Activated T-cell treated with anti-CD3 and anti-CD28 coated beads for 48 hours (primary cell): ENCODE measurements around the gene IGSF23.

Experiments
- DNase-seq: peaks from one replicate; pipeline ENCODE4 v3.0.0-alpha.2; 2020; ENCODE audit warnings: low read depth

The IGSF23 gene

DNA sequence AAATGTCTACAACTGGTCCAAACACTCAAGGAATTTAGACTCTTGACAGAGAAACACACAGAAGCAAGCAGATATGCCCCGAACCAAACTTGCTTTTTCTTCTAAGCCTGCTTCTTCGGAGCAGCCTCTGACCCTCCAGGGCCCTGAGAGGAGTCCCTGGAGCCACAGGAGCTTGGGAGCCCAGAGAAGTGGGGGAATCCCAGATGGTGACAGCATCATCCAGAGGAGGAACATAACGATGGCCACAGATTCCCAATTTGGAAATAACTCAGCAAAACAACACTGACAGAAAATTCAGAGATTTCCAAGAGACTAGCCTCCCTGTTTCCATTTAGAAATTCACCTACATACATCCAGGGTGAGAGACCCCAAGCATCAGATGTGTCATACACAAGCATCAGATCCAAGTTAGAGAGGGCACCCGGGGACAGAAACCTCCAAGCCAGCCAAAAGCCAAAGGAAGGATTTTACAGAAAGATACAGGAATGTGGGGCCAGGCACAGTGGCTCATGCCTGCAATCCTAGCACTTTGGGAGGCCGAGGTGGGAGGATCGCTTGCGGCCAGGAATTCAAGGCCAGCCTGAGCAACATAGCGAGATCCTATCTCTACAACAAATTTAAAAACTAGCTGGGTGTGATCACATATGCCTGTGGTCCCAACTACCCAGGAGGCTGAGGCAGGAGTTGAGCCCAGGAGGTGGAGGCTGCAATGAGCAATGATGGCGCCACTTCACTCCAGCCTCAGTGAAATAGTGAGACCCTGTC is 28.3 kb downstream of the IGSF23 start:
- DNase-seq: no peak

DNA sequence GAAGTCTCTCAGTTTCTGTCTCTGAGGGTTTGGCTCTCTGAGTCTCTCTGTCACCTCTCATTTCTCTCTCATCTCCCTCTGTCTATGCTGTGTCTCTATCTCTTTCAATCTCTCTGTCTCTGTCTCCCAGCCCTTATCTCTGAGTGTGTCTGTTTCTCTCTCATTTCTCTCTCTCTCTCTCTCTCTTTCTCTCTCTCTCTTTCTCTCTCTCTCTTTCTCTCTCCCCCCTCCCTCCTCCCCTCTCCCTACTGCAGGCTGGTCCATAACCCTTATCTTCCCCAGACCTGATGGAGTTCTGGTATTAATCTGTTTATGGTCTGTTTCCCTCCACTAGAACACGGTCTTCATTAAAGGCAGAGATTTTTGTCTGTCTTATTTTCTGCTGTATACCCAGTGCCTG is 29.0 kb downstream of the IGSF23 start:
- DNase-seq: no peak

DNA sequence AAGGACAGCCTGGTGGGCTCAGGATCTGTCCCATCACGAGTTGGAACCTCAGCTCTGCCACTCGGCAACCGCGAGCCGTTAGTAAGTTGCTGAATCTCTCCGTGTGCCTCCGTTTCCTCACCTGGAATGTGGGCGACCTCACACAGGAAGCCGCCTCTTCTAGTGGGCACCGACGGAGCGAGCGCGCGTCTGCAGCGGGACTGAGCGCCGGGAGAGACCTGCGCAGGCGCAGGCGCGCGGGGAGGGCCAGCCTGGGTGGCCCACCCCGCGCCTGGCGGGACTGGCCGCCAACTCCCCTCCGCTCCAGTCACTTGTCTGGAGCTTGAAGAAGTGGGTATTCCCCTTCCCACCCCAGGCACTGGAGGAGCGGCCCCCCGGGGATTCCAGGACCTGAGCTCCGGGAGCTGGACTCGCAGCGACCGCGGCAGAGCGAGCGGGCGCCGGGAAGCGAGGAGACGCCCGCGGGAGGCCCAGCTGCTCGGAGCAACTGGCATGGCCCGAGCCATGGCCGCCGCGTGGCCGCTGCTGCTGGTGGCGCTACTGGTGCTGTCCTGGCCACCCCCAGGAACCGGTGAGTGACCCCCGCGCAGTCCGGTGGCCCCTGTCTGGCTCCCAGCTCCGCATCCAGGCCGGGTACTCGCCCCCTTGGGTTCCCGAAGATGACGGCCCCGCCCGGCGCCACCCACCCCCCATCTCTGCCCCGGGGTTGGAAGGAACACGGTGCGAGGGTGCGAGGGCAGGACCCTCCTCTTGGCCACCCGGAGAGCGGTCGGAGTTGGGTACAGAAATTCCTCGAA is 30.4 kb downstream of the IGSF23 start, which contains the start of gene PVR:
Gene PVR, plus strand, starts transcription at position 306 of the 797 bp plus-strand sequence. Its CDS starts 187 bp downstream, at position 493.
- DNase-seq: peak; percentile 65

DNA sequence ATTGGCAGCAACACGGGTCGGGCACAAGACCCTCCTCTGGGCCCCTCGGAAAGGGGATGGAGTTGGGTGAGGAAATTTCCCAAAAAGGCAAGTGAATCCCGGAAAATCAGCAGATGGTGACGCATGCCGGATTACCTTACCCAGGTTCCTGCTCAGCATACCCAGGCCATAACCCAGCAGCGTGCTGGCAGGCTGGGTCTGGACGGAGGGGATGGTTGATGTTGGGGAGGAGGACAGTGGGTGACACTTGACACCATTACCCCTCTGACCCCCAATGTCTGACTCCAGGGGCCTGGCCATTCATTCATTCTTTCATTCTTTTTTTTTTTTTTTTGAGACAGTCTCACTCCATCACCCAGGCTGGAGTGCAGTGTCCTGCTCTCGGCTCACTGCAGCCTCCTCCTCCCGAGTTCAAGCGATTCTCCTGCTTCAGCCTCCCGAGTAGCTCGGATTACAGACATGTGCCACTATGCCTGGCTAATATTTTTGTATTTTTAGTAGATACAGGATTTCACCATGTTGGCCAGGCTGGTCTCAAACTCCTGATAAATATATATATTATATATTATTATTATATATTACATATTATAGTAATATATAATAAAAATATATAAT is 31.1 kb downstream of the IGSF23 start:
- DNase-seq: no peak

DNA sequence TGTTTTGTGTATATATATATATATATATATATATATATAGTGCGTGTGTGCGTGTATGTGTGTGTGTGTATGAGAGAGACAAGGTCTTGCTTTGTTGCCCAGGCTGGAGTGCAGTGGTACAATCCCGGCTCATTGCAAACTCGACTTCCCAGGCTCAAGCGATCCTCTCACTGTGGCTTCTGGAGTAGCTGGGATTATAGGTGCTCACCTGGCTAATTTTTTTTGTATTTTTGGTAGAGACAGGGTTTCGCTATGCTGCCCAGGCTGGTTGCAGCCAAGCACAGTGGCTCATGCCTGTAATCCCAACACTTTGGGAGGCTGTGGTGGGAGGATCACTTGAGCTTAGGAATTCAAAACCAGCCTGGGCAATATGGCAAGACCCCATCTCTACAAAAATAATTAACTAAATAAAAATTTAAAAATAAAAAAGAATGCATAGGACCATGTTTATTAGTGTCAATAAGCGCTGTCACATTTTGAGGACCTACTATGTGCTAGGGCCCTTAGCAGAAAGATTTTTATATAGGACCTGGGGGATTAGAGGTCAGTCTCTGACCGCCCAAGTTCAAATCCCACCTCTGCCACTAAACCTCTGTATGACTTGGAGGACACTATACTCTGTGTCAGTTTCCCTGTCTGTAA is 32.2 kb downstream of the IGSF23 start:
- no peak for DNase-seq

DNA sequence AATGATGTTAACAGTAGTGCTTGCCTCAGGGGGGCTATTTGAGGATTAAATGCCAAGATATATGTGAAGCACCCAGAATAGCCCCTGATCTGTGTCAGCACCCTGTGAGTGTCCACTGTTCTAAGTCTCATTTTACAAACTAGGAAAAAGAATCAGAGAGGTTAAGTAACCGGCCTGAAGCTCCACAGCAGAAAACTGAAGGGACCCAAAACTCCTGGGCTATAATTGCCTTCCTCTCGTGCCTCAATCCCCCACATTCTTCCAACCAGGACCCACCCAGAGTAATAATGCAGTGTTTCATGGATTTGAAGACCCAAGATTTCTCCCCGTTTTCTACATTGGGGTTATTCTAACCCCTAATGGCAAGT is 32.7 kb downstream of the IGSF23 start:
- no peak for DNase-seq

DNA sequence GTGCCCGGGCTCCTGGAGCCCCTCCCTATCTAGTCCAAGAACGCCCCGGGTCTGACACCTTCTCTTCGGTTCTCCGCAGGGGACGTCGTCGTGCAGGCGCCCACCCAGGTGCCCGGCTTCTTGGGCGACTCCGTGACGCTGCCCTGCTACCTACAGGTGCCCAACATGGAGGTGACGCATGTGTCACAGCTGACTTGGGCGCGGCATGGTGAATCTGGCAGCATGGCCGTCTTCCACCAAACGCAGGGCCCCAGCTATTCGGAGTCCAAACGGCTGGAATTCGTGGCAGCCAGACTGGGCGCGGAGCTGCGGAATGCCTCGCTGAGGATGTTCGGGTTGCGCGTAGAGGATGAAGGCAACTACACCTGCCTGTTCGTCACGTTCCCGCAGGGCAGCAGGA is 33.8 kb downstream of the IGSF23 start:
- DNase-seq: no peak

DNA sequence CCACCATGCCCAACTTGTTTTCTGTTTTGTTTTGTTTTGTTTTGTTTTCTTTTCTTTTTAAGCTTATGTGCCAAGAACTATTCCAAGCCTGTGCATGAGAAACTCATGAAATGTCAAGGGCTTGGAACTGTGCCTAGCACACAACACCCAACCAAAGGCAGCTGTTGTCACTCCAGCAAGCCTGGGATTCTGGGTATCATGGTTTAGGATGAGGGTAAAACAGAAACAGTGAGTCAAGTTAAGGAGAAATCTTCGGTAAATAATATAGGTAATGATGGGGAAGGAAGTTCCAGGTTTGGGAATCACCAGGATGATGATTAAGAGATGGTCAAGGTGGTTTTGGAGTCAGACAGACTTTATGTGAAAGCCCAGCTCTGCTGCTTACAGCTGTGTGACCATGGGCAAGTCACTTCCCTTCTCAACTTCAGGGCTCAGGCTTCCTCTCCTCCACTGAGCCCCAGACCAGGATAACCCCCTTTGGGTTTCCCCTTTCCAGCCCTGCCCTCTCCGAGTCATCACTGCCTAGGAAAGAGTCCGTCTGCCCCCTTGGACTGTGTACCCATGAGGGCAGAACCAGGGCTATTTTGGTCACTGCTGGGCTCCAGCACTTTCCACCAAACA is 35.4 kb downstream of the IGSF23 start:
- DNase-seq: no peak

DNA sequence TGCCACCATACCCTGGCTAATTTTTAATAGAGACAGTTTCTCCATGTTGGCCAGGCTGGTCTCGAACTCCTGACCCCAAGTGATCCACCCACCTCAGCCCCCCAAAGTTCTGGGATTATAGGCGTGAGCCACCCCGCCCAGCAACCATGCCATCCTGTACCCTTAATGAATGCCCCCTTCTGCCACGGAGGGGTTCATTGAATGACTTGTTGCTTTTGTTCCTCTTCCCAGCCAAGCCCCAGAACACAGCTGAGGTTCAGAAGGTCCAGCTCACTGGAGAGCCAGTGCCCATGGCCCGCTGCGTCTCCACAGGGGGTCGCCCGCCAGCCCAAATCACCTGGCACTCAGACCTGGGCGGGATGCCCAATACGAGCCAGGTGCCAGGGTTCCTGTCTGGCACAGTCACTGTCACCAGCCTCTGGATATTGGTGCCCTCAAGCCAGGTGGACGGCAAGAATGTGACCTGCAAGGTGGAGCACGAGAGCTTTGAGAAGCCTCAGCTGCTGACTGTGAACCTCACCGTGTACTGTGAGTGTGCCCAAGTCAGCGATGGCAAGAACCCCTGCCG is 36.3 kb downstream of the IGSF23 start:
- DNase-seq: no peak

DNA sequence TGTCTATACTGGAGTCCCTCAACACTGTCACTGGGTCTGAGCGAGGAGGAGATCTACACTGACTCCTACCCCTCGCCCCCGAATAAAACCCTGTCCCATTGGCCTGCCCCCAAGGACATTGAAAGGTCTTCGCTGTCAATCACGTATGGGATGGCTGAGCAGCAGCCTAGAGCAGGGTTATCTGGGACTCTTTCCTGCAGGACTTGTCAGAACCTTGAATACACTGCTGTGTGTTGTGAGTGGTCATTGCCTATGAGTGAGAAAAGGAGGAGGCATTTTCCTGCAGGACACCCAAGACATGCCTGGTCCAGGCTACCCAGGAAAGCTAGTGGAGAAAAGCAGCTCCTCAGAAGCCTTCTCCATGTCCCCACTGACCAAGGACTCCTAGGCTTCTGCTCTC is 40.0 kb downstream of the IGSF23 start:
- DNase-seq: no peak

DNA sequence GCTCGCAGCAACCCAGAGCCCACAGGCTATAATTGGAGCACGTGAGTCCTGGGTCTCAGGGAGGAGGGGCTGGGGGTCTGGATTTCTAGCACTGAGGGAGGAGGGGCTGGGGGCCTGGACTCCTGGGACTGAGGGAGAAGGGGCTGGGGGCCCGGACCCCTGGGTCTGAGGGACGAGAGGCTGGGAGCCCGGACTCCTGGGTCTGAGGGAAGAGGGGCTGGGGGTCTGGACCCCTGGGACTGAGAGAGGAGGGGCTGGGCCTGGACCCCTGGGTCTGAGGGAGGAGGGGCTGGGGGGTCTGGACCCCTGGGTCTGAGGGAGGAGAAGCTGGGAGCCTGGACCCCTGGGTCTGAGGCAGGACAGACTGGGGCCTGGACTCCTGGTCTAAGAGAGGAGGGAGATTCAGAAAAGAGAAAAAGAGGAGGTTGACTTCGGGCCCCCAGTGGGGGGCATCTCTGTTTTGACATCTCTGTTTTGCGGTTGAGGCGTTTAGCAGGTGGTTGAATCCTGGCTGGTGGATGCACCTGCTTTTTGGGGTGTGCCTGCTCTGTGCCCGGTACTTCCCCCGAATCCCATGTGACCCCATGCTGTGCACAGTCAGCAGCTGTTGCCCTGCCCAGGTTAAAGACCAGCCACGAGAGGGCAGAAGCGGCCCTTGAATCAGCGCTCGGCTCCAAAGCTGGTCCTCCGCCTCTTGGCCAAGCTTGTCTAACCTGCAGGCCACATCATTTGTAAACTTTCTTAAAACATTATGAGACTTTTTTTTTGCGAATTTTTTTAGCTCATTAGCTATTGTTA is 40.8 kb downstream of the IGSF23 start:
- DNase-seq: peak; percentile 61

DNA sequence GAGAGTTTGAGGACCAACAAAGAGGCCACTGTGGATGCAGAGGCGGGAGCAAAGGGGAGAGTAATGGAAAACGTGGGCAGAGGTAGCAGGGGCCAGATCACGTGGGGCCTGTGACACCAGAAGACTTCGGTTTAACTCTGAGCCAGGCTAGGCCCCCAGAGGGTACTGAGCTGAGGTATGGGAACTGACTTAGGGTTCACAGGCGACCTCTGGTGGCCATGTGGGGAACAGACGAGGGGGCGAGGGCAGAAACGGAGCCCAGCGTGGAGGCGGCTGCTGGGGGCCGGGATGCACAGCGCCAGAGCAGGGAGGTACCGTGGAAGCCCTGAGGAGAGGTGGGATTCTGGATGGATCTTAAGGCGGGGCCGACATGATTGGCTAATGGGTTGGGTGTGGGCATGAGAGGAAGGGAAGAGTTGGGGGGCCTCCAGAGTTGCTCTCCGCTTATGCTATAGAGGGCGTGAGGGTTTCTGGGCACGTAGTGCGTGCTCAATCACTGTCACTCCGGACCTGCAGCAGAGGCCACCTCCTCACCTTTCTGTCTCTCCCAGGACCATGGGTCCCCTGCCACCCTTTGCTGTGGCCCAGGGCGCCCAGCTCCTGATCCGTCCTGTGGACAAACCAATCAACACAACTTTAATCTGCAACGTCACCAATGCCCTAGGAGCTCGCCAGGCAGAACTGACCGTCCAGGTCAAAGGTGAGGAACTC is 44.0 kb downstream of the IGSF23 start:
- DNase-seq: peak; percentile 64

DNA sequence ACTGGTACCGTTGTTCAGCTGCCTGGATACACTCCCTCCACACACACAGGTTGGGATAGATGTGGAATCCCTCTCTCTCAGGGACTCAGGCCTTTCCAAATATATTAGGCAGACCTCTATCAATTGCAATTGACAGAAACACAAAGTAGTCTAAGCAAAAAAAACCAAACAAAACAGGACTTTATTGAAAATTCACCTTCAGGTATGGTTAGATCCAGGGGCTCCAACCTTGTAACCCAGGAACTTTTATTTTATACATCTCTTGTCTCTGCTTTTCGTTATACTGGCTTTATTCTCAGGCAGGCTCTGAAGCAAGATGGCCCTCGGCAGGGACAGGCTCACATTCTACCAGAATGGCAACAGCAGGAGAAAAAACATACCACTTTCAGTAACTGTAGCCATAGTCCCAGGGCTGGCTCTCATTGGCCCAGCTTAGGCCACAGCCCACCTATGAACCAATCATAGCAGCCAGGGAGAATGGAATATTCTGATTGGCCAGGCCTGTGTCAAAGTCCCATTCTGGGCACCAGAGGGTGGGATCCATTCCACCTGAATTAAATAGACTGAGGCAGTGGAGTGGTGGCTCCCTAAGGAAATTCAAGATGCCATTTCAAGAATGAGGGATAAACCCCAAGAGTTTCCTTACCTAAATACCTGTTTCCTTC is 44.8 kb downstream of the IGSF23 start:
- DNase-seq: no peak

DNA sequence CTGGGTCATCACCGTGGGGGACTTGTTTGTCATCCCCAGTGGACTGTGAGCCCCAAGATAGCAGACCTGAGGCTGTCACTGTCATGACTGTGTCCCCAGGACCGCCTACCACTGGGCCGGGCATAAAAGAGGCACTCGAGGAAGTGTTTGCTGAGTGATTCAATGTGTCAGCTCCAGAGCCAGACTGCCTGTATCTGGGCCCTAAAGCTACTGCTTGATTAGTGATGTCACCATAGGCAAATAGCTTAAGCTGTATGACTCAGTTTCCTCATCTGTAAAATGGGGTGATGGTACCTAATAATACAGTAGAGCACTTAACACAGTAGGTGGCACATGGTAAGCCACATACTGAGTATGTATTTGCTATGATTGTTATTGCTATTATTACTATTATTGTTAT is 46.7 kb downstream of the IGSF23 start:
- DNase-seq: no peak

DNA sequence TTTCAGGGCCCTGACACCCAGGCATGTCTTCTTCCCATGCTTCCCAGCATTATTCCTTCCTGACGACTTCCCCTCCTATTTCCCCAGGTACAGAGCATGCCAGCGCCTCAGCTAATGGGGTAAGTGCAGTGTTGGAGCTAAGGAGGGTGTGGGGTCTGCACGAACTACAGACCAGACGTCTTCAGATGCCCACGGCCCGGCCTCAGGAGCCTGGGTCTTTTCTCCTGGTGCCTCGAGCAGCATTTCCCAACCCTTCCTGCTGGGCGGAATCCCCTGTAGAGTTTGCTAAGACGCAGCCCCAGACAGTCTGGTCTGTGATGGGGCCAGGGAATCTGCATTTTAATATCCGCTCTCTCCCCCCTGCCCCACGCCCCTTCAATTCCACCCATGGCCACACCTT is 47.8 kb downstream of the IGSF23 start:
- DNase-seq: no peak

DNA sequence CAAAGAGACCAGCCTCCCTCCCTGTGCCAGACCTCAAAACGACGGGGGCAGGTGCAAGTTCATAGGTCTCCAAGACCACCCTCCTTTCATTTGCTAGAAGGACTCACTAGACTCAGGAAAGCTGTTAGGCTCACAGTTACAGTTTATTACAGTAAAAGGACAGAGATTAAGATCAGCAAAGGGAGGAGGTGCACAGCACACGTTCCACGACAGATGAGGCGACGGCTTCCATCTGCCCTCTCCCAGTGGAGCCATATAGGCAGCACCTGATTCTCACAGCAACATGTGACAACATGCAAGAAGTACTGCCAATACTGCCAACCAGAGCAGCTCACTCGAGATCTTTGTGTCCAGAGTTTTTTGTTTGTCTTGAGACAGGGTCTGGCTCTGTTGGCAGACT is 48.5 kb downstream of the IGSF23 start:
- DNase-seq: no peak

DNA sequence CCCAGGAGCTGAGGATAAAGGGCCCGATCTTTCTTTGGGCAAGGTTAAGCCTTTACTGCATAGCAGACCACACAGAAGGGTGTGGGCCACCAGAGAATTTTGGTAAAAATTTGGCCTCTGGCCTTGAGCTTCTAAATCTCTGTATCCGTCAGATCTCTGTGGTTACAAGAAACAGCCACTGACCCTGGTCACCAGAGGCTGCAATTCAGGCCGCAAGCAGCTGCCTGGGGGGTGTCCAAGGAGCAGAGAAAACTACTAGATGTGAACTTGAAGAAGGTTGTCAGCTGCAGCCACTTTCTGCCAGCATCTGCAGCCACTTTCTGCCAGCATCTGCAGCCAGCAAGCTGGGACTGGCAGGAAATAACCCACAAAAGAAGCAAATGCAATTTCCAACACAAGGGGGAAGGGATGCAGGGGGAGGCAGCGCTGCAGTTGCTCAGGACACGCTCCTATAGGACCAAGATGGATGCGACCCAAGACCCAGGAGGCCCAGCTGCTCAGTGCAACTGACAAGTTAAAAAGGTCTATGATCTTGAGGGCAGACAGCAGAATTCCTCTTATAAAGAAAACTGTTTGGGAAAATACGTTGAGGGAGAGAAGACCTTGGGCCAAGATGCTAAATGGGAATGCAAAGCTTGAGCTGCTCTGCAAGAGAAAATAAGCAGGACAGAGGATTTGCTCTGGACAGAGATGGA is 49.5 kb downstream of the IGSF23 start:
- no peak for DNase-seq

DNA sequence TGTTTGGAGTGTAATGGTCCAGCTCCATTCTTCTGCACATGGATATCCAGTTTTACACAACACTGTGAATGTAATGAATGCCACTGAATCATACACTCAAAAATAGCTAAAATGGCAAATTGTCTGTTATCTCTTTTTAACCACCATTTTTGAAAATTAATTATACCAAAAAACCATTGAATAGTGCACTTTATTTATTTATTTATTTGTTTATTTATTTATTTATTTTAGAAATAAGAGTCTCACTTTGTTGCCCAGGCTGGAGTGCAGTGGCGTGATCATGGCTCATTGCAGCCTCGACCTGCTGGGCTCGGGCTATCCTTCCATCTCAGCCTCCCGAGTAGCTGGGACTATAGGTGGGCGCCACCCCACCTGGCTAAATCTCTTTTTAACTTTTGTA is 50.6 kb downstream of the IGSF23 start:
- no peak for DNase-seq

DNA sequence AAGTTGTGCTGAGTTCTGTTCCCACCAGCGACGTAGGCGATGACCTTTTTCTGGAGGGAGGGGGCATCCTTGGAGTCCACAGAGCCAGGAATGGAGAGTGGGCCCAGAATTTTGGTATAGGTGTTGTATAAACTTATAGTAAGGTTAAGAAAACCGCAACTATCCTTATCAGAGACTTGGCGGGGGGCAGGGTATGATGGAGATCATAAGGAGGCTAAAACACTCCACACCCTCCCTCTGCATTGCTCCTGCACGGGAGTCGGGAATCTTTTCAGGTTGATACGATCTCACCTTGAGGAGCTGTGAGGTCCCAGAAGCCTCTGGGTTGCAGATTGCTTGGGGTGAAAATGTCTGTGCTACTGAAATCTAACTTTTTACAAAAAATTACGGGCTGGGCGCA is 51.6 kb downstream of the IGSF23 start:
- DNase-seq: no peak
